ENCODE data around the gene ACKR3.
A peak's percentile ranks its signal among the peaks of the same experiment; 100 is the strongest.

Gene ACKR3

DNA sequence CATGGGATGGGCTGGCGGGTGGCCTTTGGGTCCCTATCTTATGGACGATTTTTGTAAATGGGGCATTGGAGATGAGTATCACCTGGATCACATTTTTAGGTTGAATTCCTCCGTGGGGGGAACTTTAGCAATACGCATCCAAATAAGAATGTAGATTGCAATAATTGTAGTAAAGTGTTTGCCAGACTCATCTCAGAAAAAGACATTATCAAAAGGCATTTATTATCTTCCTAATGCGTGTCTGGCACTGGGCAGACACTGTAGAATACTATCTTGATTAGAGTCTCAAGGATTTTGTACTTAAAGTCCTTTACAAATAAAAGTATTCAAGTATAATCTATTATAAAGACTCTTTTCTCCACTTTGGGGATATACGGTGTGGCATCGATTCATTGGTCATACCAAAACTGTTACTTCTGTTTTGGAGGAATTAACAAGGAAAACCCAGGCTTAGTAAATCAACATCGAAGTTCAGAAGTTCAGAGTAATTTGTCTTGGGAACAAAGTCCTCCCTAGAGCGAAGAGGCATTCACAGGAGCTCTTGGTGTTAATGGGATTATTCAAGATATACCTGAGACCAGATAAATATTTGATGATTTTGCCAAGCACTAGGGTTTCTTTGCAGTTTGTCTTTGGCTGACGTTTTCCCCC, 578 bp upstream of the ACKR3 start:
- FAIRE-seq (no peak), DNase-seq (ENCODE audit: low spot score) (no peak)

DNA sequence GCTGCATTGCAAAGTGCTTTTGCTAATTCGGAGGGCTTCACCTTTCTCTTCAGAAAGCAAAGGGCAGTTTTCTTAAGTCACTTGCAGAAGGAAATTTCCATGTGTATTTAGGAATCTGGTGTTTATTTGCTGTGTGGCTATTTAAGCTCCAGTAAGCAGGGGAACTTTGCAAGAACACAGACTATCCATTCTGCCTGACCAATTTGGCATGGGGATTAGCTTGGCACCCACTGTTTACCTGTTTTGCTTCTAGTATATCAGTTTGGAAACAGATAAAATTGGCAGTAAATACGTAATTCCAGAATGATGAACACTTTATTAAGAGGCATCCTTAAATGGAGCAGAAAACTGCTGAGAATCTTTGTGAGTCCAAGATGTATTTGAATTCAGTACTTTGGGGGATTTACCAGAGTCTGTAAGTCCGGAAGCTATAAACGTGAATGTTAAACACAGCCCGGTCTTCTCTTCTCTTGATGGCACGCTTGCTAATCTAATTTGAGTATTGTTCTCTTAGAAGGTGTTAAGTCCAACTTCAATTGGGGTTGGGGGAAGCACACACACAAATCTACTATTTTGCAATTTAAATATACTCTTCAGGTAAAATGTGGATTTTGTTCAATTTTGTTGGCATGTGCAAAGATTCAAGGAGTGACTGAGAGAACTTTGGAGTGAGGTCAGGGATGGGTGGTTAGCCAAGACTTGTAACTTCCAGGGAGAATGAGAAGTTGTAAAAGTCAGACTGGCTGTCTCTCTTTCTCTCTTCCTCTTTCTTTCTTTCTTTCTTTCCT, 650 bp downstream of the ACKR3 start:
- FAIRE-seq (no peak), DNase-seq (ENCODE audit: low spot score) (no peak)

DNA sequence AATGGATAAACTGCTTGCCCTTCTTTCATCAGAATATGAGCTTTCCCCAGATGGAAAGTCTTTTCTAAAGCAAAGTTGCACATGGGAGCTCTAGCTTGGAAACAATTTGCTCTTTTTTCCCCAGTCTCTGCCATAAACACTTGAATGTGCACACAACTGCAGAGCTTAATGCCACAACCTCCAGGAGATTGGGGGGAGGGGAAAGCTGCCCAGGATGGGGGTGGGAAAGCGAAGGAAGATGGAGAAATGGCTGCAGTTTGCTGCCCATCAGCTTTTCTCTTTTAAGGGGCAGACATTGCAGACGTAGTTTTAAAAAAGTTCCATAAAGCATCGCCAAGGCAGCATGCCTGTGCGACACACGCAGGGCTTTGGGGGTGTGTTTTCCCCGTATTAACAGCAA, 1.5 kb downstream of the ACKR3 start:
- no peak for FAIRE-seq

DNA sequence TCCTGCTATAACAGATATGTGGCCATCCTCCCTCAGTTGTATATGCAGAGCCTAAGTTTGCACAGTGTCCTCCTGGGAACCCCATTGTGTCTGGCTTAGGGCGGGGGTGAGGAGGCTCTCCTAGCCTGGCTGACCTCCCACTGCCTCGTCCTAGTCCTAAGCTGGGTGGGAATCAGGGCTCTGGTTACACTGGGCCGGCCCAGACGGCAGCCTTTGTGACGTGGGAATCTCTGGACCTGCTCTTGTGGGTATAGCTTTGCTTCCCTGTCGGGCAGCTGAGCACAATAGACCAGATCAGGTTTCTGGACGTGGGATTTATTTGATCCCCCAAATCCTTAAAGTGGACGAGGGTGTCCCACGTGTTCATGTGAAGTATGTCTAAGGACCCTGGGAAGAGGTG, 2.9 kb downstream of the ACKR3 start:
- DNase-seq (ENCODE audit: low spot score): no peak
- FAIRE-seq: no peak

More for the DNA sequence above, 1.5 kb downstream of the ACKR3 start:
- no peak for DNase-seq (ENCODE audit: low spot score)

- FAIRE-seq: no peak
- no peak for DNase-seq (ENCODE audit: low spot score)
These were observed 3.7 kb downstream of the ACKR3 start for GRCh38 chr2:236573066-236573929.

DNA sequence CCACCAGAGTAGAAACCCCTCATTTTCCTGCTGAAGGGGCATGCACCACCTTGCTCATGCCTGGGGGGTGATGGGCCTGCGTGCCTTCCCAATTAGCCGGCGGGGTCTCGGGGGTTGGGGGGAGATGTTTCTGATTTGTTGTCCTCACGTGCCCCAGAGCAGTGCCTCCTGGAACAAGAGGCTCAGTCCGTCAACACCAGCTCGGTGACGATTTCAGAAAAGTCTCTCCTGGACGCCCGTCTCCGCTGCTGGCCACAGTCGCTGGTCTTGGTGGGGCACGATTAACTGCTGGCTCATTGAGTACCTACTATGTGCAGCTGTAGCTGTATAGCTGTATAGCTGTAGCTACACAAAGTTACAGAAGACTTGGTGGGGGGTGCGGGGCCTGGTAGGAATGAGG, 4.4 kb downstream of the ACKR3 start:
- no peak for DNase-seq (ENCODE audit: low spot score)
- no peak for FAIRE-seq

DNA sequence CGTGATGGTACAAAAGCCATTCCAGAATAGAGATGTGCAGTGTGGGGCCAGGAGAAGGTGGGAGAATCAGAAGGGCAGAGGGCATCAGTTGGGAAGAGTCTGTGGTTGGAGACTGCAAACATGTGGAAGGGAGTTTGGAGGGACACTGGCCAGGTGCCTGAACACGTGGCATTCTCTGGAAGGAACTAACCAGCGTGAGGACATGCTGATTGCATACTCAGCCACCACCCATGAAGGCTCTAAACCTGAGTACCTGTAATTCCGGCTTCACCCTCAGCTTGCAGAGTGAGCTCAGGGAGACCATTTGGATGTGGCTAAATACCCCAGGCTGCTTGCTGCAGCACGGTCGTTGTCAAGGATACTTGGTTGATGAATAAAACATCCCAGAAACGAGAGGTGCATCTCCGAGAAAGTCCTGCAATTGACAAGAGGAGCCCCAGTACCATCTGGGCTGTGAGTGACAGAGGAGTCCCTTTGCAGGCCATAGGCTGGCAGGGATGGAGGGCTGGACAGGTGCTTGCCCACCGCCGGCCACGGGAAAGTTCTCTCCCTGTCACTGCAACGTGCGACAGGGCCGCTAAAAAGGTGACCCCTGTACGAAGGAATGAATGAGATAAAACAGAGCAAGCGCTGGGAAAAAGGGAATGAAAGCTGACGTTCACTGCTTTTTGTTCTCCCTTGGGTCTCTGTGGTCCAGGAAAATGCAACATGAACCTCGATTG, 5.0 kb downstream of the ACKR3 start:
- FAIRE-seq (no peak), DNase-seq (ENCODE audit: low spot score) (no peak)

- peak; percentile 53 for FAIRE-seq
- no peak for DNase-seq (ENCODE audit: low spot score)
These were observed 5.9 kb downstream of the ACKR3 start for GRCh38 chr2:236575510-236575909.

DNA sequence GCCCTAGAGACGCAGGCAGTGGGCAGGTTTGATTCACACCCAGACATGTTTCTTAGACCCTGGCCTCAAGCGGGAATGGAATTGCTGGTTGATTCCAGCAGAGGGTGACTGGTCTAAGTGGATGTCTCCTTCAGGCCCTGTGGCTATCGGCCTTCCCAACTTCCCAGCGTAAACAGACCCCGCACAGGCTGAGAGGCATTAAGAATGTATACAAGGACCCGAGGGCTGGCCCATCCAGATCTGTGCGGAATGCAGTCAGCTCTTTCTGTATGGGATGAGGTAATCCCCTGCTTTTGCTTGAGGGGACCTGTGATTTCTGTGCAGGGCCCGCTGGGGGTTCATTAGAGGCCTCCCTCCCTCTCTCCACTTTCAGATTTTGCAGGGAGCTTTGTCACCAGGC, 6.5 kb downstream of the ACKR3 start:
- DNase-seq (ENCODE audit: low spot score) (no peak), FAIRE-seq (no peak)

DNA sequence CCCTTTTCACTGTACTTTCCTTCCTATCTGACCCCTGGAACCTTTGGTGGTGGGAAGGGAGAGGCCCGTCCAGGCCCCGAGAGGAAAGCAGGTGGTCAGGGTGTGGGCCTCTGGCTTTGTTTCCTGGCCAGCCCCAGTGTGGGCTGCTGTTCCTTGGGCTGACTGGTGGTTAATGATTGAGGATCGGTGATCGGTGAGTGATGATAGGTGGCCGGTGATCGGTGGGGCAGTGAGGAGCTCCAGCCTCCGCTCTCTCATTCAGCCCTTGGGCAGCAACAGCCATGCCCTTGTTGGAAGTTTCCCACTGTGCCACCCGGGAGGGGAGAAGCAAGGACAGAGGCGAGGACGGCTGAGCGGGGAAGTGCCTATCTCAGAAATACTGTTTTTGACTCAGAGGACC, 7.3 kb downstream of the ACKR3 start:
- FAIRE-seq: no peak

GRCh38 chr2:236577481-236578410, 8.1 kb downstream of the ACKR3 start:
- DNase-seq (ENCODE audit: low spot score): no peak
- no peak for FAIRE-seq

More for the DNA sequence above, 7.3 kb downstream of the ACKR3 start:
- no peak for DNase-seq (ENCODE audit: low spot score)

GRCh38 chr2:236578411-236578846, 8.8 kb downstream of the ACKR3 start:
- FAIRE-seq (no peak), DNase-seq (ENCODE audit: low spot score) (no peak)

GRCh38 chr2:236579048-236579745, 9.6 kb downstream of the ACKR3 start:
- DNase-seq (ENCODE audit: low spot score) (no peak), FAIRE-seq (no peak)

DNA sequence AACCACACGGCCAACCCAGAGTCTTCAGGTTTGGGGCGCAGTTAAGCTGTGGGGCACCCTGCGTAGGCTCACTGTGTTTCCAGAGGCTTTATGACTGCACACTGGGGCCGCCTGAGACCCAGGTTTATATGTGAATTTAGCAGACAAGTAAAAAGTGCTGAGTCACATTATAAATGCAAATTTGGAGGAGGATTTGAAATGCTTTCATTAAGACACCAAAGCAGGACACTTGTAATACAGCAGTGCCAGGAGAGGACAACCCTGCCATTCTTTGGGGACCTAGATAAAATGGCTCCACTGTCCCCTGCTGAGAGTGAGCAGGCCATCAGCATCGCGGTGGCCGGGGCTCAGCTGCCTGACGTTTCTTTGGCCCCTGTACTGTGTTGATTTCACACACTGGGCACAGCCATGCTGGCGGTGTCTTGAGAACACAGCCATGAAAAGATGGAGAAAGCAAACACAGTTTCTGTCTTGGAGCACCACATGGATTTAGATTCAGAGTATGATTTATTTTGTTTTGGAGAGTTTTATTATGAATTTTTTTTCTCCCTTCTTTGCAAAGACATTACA, 10.2 kb downstream of the ACKR3 start:
- no peak for FAIRE-seq

DNA sequence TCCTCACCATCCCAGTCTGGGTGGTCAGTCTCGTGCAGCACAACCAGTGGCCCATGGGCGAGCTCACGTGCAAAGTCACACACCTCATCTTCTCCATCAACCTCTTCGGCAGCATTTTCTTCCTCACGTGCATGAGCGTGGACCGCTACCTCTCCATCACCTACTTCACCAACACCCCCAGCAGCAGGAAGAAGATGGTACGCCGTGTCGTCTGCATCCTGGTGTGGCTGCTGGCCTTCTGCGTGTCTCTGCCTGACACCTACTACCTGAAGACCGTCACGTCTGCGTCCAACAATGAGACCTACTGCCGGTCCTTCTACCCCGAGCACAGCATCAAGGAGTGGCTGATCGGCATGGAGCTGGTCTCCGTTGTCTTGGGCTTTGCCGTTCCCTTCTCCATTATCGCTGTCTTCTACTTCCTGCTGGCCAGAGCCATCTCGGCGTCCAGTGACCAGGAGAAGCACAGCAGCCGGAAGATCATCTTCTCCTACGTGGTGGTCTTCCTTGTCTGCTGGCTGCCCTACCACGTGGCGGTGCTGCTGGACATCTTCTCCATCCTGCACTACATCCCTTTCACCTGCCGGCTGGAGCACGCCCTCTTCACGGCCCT, 11.2 kb downstream of the ACKR3 start:
- DNase-seq (ENCODE audit: low spot score) (no peak), FAIRE-seq (peak; percentile 87)

More for the DNA sequence above, 10.2 kb downstream of the ACKR3 start:
- no peak for DNase-seq (ENCODE audit: low spot score)

GRCh38 chr2:236581546-236581945, 11.9 kb downstream of the ACKR3 start:
- no peak for FAIRE-seq
- no peak for DNase-seq (ENCODE audit: low spot score)

- DNase-seq (ENCODE audit: low spot score) (no peak), FAIRE-seq (no peak)
These were observed 13.3 kb downstream of the ACKR3 start for GRCh38 chr2:236582968-236583367.

DNA sequence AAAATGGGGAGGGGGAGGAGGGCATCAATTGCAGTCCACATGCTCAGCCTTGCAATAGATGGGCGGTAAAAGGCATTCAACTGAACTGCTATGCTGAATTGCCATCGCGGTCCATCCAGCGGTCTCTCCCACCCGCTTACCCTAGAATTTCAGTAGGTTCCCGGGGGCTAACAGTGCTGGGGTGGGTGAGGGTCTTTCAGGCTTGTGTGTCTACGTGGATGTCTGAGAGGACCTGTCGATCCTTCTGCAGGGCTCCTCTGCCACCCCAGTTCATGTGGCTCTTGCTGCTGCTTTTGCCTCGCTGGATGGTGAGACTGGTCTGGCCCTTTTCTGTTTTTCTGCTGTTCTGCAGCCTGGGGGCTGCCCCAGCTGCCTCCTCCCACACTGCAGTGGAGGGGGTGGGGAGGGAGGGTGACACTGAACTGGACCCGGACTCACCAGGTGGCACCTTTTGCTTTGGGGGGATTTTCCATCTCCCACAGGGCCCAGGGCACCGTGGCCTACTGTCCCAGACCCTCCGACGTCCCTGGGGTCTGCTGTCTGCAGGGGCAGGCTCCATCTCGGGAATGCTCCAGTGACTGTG, 14.1 kb downstream of the ACKR3 start:
- no peak for DNase-seq (ENCODE audit: low spot score)
- FAIRE-seq: no peak

Data from urothelium cell line (cell line).